Gastrocnemius medialis (tissue), 4 donors: ENCODE results near the gene TAP1.

Experiments used
- CTCF ChIP-seq, 5 experiments: fragments of 450-650 bp in 3 of 5; fragments of 200-600 bp in 2 of 5; sonication (generic) in 2 of 5; IDR thresholded peaks in 4 of 5; conservative IDR thresholded peaks in 1 of 5; 1 replicate in 4 of 5; 2 replicates in 1 of 5; pipeline ENCODE4 v1.5.1; 2016 to 2019; ENCODE audit warnings: antibody characterized with exemption in 5 of 5, mild to moderate bottlenecking in 3 of 5, moderate library complexity in 3 of 5
- POLR2A ChIP-seq, 2 donors: fragments of 450-650 bp; IDR thresholded peaks; one replicate each; pipeline ENCODE4 v1.6.1; 2017; ENCODE audit warnings: antibody characterized with exemption in 2 of 2, mild to moderate bottlenecking in 2 of 2, moderate library complexity in 2 of 2

- TF ChIP-seq CTCF (IDR thresholded peaks at IDR 0.05 in 4 of 5, conservative IDR thresholded peaks at IDR 0.05 in 1 of 5), result no peak
- TF ChIP-seq POLR2A (IDR thresholded peaks at IDR 0.05), result no peak
These were observed 2.1 kb upstream of the TAP1 start for GRCh38 chr6:32855467-32856174.
